Thymus (tissue), 11 donors: ENCODE data around the gene SEPTIN7. TPM values are rescaled to one million over a fixed set of nuclear protein-coding genes. Genes with fewer than 3 reads are reported as not detected.

Experiments used
- DNase-seq, 9 donors: peaks; one replicate each; pipeline ENCODE4 v3.0.0-alpha.2; 2013; ENCODE audit warnings: low spot score in 9 of 9, low read depth in 6 of 9, missing footprints in 1 of 9
- H3K27ac ChIP-seq, 2 donors: one replicate each; pipeline ENCODE4 v1.5.1; 2013; ENCODE audit warnings: control low read depth in 1 of 2, low read depth in 1 of 2, low read length in 1 of 2, mild to moderate bottlenecking in 1 of 2, moderate library complexity in 1 of 2
- H3K27me3 ChIP-seq, 2 donors: one replicate each; pipeline ENCODE4 v1.5.1; 2013; ENCODE audit warnings: low read length in 1 of 2; ENCODE audit not compliant: control insufficient read depth in 2 of 2, insufficient read depth in 1 of 2
- H3K36me3 ChIP-seq, 2 donors: one replicate each; pipeline ENCODE4 v1.5.1; 2013; ENCODE audit warnings: low read length in 1 of 2, mild to moderate bottlenecking in 1 of 2, moderate library complexity in 1 of 2; ENCODE audit not compliant: control insufficient read depth in 2 of 2, insufficient read depth in 2 of 2
- H3K4me1 ChIP-seq, 2 donors: one replicate each; pipeline ENCODE4 v1.5.1; 2013; ENCODE audit warnings: low read length in 2 of 2; ENCODE audit not compliant: control insufficient read depth in 2 of 2, insufficient read depth in 2 of 2
- H3K4me3 ChIP-seq, 2 donors: one replicate each; pipeline ENCODE4 v1.5.1; 2013; ENCODE audit warnings: low read length in 2 of 2, control low read depth in 1 of 2, mild to moderate bottlenecking in 1 of 2
- H3K9me3 ChIP-seq, 2 donors: one replicate each; pipeline ENCODE4 v1.5.1; 2013; ENCODE audit warnings: low read length in 1 of 2, mild to moderate bottlenecking in 1 of 2; ENCODE audit not compliant: control insufficient read depth in 2 of 2, insufficient read depth in 1 of 2
- WGBS: extraction: QIAGEN DNeasy Blood & Tissue Kit; methylation state at CpG from one replicate; pipeline ENCODE4 v1.1.7; 2013; 5-methylcytosine and 5-hydroxymethylcytosine counted together
- polyA plus RNA-seq: library from polyadenylated mRNA; stranded (reverse); fragments of 200-250 nt; gene quantifications from one replicate; pipeline ENCODE4 v1.2.3, GENCODE V29; 2013
- total RNA-seq: library from RNA; stranded (reverse); fragments of 120-200 nt; gene quantifications from one replicate; pipeline ENCODE4 v1.2.4, GENCODE V29; 2013
- donor health status: healthy.

The SEPTIN7 gene
- total and polyA plus RNA-seq, 2 donors = 258 to 362 TPM

GRCh38 chr7:35817930-35818329 is 17.1 kb downstream of the SEPTIN7 start:
- Histone ChIP-seq H3K9me3 (peaks cover 0 to 14% of the 10 kb centered on the region in 2 donors), H3K4me3 (no peak overlapping the region), H3K4me1 (peaks cover 0 to 3% of the 10 kb centered on the region in 2 donors), H3K27ac (no peak overlapping the region), H3K27me3 (no peaks in the 10 kb centered on the region), H3K36me3 (no peaks in the 10 kb centered on the region)
- no peak for DNase-seq
- WGBS = 90% methylated on average over 2 of the region's 2 CpGs

GRCh38 chr7:35818513-35818912 is 17.7 kb downstream of the SEPTIN7 start:
- no peak for DNase-seq
- Histone ChIP-seq H3K4me1 (peaks cover 0 to 3% of the 10 kb centered on the region in 2 donors), H3K27ac (no peak overlapping the region), H3K9me3 (peaks cover 0 to 14% of the 10 kb centered on the region in 2 donors), H3K36me3 (no peaks in the 10 kb centered on the region), H3K27me3 (no peaks in the 10 kb centered on the region), H3K4me3 (no peak overlapping the region)

DNA sequence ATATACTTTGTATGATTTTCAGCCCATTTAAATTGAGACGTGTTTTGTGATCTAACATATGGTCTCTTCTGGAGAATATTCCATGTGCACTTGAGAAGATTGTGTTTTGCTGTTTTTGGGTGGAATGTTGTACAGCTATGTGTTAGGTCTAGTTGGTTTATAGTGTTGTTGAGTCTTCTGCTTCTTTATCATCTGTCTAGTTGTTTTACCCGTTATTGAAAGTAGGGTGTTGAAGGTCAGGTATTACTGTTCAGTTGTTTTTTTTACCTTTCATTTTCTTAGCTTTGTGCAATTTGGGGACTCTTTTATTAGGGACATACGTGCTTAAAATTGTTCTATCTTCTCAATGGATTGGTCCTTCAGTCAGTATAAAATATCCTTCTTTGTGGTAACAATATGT is 18.5 kb downstream of the SEPTIN7 start:
- Histone ChIP-seq H3K27ac (no peak overlapping the region), H3K36me3 (no peaks in the 10 kb centered on the region), H3K9me3 (peaks cover 0 to 14% of the 10 kb centered on the region in 2 donors), H3K27me3 (no peaks in the 10 kb centered on the region), H3K4me1 (peaks cover 0 to 3% of the 10 kb centered on the region in 2 donors), H3K4me3 (no peak overlapping the region)
- DNase-seq = no peak
- WGBS = 83% methylated on average over 3 of the region's 3 CpGs

DNA sequence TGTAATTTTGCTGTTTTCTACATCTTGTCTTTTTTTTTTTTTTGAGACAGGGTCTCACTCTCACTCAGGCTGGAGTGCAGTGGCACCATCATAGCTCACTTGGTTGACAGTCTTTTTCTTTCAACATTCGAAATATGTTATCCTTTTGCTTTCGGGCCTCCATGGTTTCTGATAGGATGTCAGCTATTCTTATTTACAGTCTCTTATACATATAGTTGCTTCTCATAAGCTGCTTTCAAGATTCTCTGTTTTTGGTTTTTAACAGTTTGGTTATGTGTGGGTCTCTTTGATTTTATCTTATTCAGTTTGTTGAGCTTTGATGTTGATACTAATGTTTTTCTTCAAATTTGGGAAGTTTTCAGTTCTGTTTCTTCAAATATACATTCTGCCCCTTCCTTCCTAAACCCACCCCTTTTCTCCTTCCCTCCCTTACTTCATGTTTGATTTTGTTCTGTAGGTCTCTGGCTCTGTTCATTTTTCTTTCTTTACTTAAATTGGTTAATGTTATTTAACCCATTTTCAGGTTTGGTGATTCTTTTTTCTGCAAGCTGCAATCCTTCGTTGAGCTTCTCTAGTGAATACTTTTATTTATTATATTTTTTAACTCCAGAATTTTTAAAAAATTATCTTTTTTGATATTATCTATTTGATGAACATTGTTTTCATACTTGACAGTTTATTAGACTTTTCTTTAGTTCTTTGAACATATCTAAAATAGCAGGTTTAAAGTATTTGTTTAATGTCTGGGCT is 19.3 kb downstream of the SEPTIN7 start:
- 75% methylated on average over 3 of the region's 3 CpGs for WGBS
- Histone ChIP-seq H3K4me3 (no peak overlapping the region), H3K27ac (no peak overlapping the region), H3K4me1 (peaks cover 0 to 3% of the 10 kb centered on the region in 2 donors), H3K9me3 (peaks cover 0 to 10% of the 10 kb centered on the region in 2 donors), H3K27me3 (no peaks in the 10 kb centered on the region), H3K36me3 (no peaks in the 10 kb centered on the region)
- no peak for DNase-seq

DNA sequence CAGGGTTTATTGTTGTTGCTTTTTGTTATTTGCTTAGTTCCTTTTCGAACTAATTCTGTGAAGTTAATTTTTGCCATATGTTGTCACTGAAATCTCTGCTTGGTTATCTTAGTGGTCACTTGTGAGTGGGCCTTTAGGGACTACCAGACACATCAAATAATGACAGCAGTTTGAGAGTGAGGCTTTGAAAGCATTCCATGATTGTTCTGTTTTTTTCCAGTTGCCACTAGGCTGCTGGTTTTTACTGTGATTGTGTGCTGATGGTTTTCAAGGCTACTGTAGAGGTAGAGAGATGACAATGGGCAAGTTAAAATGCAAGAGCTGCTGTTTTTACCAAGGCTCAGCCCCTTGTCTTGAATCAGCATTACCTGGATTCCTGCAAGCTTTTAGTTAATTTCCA is 20.0 kb downstream of the SEPTIN7 start:
- no peaks in the 10 kb centered on the region for H3K36me3 ChIP-seq
- peaks cover 0 to 10% of the 10 kb centered on the region in 2 donors for H3K9me3 ChIP-seq
- no peak overlapping the region for H3K4me3 ChIP-seq
- no peak for DNase-seq
- no peak overlapping the region for H3K27ac ChIP-seq
- H3K4me1 ChIP-seq = peaks cover 0 to 5% of the 10 kb centered on the region in 2 donors
- H3K27me3 ChIP-seq = no peaks in the 10 kb centered on the region
- WGBS = 93% methylated on average over 1 of the region's 1 CpG

GRCh38 chr7:35823440-35823839 is 22.6 kb downstream of the SEPTIN7 start:
- Histone ChIP-seq H3K9me3 (peaks cover 0 to 10% of the 10 kb centered on the region in 2 donors), H3K4me1 (peaks cover 0 to 5% of the 10 kb centered on the region in 2 donors), H3K4me3 (no peak overlapping the region), H3K36me3 (no peaks in the 10 kb centered on the region), H3K27me3 (no peaks in the 10 kb centered on the region), H3K27ac (no peak overlapping the region)
- WGBS = 94% methylated on average over 3 of the region's 3 CpGs
- DNase-seq = no peak

- WGBS = 98% methylated on average over 1 of the region's 1 CpG
- Histone ChIP-seq H3K27me3 (no peaks in the 10 kb centered on the region), H3K4me1 (peaks cover 0 to 8% of the 10 kb centered on the region in 2 donors), H3K9me3 (peaks cover 0 to 10% of the 10 kb centered on the region in 2 donors), H3K4me3 (no peak overlapping the region), H3K27ac (no peak overlapping the region), H3K36me3 (peaks cover 0 to 3% of the 10 kb centered on the region in 2 donors)
- no peak for DNase-seq
Observed at GRCh38 chr7:35825974-35826373, 25.1 kb downstream of the SEPTIN7 start.

DNA sequence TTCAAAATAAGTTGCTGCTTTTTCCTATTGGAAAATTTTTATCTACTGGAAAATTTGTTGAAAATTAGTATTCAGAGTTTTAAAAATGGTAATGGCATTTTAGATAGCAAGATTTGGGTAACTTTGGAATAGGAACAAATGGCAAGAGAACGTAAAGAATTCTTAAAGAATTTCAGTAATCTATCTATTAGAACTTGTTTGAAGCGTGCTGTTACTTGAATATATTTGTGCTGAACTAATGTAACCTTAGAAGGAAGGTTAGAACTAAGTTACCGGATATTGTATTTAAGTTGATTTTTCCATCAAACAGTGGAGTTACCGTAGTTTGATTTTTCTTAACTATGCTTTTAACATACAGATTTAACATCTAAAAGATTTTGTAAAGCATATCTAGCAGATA is 25.9 kb downstream of the SEPTIN7 start:
- WGBS = 82% methylated on average over 4 of the region's 4 CpGs
- Histone ChIP-seq H3K27me3 (no peaks in the 10 kb centered on the region), H3K4me1 (peaks cover 0 to 8% of the 10 kb centered on the region in 2 donors), H3K9me3 (peaks cover 0 to 8% of the 10 kb centered on the region in 2 donors), H3K27ac (no peak overlapping the region), H3K36me3 (peaks cover 0 to 3% of the 10 kb centered on the region in 2 donors), H3K4me3 (no peak overlapping the region)
- no peak for DNase-seq

DNA sequence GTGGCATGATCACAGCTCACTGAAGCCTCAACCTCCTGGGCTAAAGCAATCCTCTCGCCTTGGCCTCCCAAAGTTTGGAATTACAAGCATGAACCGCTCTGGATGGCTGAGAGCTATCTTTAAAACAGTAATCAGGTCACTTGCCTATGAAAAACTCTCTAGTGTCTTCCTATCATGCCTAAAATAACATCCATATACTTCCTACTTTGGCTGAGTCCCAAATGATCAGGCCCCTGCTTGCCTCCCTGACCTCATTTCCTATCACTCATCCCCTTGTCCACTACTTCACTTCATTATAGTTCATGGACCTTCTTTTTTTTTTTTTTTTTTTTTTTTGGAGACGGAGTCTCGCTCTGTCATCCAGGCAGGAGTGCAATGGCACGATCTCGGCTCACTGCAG is 28.0 kb downstream of the SEPTIN7 start:
- H3K9me3 ChIP-seq = no peaks in the 10 kb centered on the region
- no peaks in the 10 kb centered on the region for H3K27me3 ChIP-seq
- peaks cover 0 to 5% of the 10 kb centered on the region in 2 donors for H3K4me1 ChIP-seq
- H3K36me3 ChIP-seq = peaks cover 3 to 9% of the 10 kb centered on the region in 2 donors
- 96% methylated on average over 6 of the region's 6 CpGs for WGBS
- H3K27ac ChIP-seq = no peak overlapping the region
- no peak for DNase-seq
- H3K4me3 ChIP-seq = no peak overlapping the region
